HS-27A (cell line): Measurements from ENCODE around the gene TEX261.

Experiments used
- DNase-seq: peaks from one replicate; pipeline ENCODE4 v3.0.0-alpha.2; 2012; ENCODE audit warnings: low read depth, missing footprints

The TEX261 gene

DNA sequence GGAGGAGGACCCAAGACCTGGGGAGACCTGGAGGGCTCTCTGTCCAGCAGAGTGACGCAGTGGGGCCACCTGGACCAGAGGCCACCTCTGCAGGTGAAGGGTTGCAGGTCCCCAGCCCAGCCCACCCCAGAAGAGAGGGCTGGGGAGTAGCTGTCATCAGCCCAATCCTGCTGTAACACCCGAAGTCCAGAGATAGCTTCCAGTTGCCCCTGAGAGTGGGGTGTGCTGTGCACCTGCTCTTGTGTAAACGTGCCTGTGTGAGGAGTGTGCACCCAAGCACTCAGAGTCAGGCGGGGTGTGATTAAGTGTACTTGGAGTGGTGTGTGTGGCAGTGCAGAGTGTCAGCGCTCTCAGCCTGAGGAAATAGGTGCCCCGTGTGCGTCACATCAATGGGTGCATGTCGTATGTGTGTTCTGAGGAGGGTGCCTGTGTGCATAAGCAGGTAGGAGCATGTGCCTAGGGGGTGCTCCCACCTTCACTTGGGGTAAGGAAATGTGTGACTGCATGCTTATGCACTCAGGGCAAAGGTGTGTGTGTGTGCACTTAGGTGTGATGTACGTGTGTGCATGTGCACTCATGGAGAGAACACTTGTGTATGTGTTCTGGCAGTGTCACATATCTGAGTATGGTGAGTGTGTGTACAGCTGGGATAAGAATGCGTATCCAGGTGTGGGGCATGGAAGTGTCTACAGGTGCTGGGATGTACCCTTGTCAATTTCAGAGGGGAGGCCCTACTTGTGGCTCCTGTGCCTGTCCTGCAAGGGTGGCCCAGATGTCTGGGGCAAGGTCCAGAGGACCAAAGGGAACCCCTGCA, 58.3 kb downstream of the TEX261 start:
- DNase-seq, result no peak
